H1 (cell line): ENCODE results near the gene F8. TPM values are rescaled to one million over a fixed set of nuclear protein-coding genes. Genes with fewer than 3 reads are reported as not detected.

Experiments
- polyA plus RNA-seq, 7 experiments: library from polyadenylated mRNA; depleted of rRNA in 3 of 7; stranded (reverse) in 5 of 7; unstranded in 2 of 7; fragments of >200 nt in 5 of 7; fragments of 200-250 nt in 2 of 7; gene quantifications; 1 replicate in 5 of 7; 2 replicates in 1 of 7; 4 replicates in 1 of 7; pipeline versions ENCODE4 v1.2.1 to v1.2.3, GENCODE V29; 2011 to 2013; ENCODE audit warnings: missing spikeins in 2 of 7, mixed read lengths in 2 of 7
- total RNA-seq: library from RNA; stranded (reverse); fragmentation: NEBNext Ultra II Directional; extraction: Animal tissue kit (Norgen Biotek cat#: 25700); gene quantifications from 2 replicates; pipeline ENCODE4 v1.2.1, GENCODE V29; 2021
- TF ChIP-seq, protein P1 (sequence below), 3 experiments: IDR thresholded peaks; 1 replicate in 2 of 3; 2 replicates in 1 of 3; pipeline versions ENCODE4 v1.5.1 to v1.6.1; 2011; ENCODE audit warnings: low read length in 3 of 3, mild to moderate bottlenecking in 3 of 3, inconsistent platforms in 2 of 3, low read depth in 1 of 3, moderate library complexity in 1 of 3; ENCODE audit not compliant: insufficient read depth in 1 of 3; ENCODE audit errors: control extremely low read depth in 1 of 3

The F8 gene
- total and polyA plus RNA-seq, 2 of the 8 experiments (the other 6 are each of a cell fraction or from before 2014, with no cell fraction given), result 1.1 to 2.6 TPM

DNA sequence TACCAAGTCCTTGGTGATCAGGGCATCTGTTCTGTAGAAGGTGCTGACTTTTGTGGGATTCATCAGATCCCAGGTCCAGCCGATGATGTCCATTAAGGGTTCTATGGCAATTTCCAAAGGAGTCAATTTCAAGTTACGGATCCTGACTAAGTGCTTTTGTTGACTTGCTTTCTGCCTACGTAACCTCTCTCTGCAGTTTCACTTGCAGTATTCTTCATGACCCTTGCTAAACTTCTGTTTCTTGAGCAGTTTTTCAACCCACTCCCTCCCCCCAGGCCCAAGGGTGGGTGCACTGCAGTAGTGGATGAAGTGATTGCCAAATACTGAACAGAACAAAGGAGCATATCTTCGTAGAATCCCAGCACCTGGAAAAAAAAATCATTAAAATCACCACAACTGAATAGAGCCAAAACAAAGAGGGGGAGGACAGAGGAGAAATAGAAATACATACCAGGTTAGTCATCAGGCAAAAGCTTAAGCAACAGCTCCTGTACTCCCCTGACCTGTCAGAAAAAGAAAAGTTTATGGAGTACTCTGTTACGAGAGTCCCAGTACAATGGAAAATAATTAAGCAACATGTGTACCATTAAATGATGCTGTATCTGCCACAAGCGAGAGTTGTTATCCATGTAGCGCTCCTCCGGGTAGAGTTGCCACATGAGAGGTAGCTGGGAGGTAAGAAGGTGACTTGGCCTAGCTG is 42.7 kb upstream of the F8 start (continued):
- TF ChIP-seq, protein P1, sequence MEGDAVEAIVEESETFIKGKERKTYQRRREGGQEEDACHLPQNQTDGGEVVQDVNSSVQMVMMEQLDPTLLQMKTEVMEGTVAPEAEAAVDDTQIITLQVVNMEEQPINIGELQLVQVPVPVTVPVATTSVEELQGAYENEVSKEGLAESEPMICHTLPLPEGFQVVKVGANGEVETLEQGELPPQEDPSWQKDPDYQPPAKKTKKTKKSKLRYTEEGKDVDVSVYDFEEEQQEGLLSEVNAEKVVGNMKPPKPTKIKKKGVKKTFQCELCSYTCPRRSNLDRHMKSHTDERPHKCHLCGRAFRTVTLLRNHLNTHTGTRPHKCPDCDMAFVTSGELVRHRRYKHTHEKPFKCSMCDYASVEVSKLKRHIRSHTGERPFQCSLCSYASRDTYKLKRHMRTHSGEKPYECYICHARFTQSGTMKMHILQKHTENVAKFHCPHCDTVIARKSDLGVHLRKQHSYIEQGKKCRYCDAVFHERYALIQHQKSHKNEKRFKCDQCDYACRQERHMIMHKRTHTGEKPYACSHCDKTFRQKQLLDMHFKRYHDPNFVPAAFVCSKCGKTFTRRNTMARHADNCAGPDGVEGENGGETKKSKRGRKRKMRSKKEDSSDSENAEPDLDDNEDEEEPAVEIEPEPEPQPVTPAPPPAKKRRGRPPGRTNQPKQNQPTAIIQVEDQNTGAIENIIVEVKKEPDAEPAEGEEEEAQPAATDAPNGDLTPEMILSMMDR (IDR thresholded peaks at IDR 0.05; ENCODE audit: control extremely low read depth in 1 of 3, insufficient read depth in 1 of 3, low read depth in 1 of 3, low read length in 3 of 3), result no peak
